ENCODE results near the gene FPGS.

DNA sequence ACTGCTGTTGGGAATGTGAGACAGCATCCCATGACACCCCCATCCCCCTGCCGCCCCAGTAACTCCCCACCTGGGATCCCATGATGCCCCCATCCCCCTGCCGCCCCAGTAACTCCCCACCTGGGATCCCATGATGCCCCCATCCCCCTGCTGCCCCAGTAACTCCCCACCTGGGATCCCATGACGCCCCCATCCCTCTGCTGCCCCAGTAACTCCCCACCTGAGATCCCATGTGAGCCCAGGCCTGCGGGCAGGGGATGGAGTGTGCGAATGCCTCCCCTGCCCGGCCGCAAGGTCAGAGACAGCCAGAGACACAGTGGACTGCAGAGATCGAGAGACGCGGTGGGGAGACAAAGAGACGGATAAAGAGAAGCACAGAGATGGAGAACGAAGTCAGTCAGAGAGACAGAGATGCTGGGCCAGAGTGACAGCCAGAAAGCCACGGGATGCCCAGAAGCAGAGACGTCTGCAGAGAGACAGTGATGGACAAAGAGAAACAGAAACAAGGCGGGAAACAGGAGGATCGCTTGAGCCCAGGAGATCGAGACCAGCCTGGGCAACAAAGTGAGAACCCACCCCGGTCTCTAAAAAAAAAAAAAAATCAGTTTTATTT, 25.2 kb upstream of the FPGS start:
- no peak for TF ChIP-seq CTCF (conservative IDR thresholded peaks at IDR 0.05)
- TF ChIP-seq ZFX (IDR thresholded peaks at IDR 0.05): no peak

Data from C4-2B (cell line).